Fibroblast of the conjunctiva (primary cell): Measurements from ENCODE around the gene DTX3.
"Not testable (repeated sequence)": the region's sequence is repeated elsewhere in the genome, so short reads cannot be mapped to it uniquely, and the experiment has no call there.

Experiments
- DNase-seq: peaks from one replicate; pipeline ENCODE4 v3.0.0-alpha.2; 2010; ENCODE audit warnings: low read depth

Gene DTX3

DNA sequence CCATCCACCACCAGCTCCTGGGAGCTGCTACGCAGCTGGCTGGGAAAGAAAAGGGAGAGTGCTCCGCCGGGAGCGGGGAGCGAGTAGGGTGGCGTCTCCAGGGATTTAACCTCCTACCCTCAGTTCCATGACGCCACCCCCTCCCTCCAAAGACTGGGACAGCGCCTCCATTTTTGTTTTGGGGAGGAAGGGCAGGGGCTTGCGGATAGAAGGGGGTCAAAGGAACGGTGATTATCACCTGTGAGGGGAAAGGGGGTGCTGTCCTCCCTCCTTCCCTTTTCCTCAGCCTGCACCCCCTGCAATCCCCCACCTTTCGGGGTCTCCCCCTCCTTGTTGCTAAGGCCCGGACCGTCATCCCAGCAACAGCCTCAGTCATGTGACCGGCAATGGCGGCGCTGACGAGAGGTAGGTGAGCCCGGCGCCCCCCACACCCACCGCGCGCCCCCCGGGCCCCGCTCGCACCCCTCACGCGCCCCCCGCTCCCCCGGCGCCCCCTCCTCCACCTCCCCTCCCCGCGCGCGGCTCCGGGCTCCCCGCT lies at the start of gene DTX3:
Gene DTX3 (plus strand): TSS at position 371 of the 538 bp plus-strand sequence. CDS start 1,694 bp downstream, outside the sequence.
- no peak for DNase-seq

GRCh38 chr12:57554897-57555296 lies 49.7 kb upstream of the DTX3 start:
- DNase-seq = no peak

GRCh38 chr12:57558864-57559263 lies 45.8 kb upstream of the DTX3 start:
- DNase-seq = no peak

DNA sequence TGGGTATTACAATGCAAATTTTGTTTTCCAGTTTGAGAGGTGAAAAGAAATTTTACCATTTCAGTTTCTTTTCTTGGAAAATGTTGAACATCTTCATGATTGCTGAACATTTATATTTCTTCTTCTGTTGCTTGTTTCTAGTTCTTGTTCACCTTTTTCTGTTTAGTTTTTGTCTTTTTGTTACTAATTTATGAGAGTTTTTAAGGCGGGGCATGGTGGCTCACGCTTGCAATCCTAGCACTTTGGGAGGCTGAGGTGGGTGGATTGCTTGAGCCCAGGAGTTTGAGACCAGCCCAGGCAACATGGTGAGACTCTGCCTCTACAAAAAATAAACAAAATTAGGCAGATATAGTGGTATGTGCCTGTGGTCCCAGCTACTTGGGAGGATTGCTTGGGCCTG lies 44.1 kb upstream of the DTX3 start:
- DNase-seq = no peak

DNA sequence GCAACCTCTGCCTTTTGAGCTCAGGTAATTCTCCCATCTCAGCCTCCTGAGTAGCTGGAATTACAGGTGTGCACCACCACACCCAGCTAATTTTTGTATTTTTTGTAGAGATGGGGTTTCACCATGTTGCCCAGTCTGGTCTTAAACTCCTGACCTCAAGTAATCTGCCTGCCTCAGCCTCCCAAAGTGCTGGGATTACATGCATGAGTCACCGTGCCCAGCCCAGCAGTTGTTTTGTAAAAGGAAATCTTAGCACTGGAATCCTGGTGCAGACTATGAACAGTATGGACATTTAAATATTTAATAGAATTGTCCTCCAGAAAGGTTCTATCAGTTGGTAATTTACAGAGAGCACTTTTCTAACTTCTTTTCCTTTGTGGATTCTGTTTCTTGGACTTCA lies 43.5 kb upstream of the DTX3 start:
- not testable (repeated sequence) for DNase-seq

DNA sequence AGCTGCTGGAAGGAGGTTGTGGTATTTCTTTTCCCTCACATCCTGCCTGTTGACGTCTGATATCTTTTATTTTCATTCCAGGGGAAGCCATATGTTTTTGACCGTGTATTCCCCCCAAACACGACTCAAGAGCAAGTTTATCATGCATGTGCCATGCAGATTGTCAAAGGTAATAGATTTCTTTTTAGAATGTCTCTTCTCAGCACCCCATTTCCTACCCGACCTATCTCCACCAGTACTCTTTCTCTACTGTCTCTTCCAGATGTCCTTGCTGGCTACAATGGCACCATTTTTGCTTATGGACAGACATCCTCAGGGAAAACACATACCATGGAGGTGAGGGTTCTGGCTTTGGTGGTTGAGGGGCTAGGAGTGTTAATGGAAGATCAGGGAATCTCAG lies 41.3 kb upstream of the DTX3 start:
- DNase-seq = no peak

DNA sequence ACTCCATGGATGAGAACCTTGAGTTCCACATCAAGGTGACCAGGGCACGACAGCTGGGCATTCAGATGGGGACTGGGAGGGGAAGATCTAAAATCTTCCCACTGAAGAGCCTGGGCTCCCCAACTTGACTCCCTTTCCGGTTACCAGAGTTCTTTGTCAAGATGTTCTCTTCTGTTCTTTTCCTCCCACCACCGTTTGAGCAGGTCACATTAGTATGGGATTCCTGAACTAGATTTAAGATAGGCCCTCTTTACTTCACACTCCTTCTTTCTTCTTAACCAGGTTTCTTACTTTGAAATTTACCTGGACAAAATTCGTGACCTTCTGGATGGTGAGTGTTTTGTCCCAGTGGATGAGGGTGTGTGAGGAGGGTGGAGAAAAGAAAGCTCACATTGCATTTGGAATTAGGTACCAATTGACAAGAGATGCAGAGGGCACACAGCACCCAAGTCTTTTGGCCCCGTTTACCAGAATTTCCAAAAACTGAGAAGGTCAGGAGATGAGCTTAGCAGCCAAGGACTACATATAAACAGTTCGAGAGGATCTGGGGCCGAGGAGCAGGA lies 40.4 kb upstream of the DTX3 start:
- no peak for DNase-seq

- DNase-seq = no peak
Observed at GRCh38 chr12:57568838-57569237, 35.8 kb upstream of the DTX3 start.

DNA sequence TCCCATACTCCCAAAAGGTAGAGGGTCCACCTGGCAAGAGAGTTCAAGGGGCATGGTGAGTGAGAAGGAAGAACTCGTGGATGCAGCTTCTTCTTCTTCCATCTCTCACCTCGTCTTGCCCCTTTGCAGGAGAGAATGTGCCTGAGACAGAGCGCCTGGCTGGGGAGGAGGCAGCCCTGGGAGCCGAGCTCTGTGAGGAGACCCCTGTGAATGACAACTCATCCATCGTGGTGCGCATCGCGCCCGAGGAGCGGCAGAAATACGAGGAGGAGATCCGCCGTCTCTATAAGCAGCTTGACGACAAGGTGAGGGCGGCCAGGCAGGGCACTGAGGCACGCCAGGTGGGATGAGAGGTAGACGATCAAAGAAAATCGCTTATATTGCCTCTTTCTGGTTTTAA lies 34.8 kb upstream of the DTX3 start:
- DNase-seq = no peak

DNA sequence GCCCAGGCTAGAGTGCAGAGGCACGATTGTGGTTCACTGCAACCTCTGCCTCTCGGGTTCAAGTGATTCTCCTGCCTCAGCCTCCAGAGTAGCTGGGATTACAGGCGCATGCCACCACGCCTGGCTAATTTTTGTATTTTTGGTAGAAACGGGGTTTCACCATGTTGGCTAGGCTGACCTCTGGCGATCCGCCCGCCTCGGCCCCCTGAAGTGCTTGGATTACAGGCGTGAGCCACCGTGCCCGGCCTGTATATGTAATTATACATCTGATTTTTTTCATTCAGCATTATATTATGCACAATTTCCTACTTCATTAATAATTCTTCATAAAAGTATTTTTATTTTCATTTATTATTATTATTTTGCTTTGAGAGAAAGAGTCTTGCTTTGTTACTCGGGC lies 34.2 kb upstream of the DTX3 start:
- not testable (repeated sequence) for DNase-seq

DNA sequence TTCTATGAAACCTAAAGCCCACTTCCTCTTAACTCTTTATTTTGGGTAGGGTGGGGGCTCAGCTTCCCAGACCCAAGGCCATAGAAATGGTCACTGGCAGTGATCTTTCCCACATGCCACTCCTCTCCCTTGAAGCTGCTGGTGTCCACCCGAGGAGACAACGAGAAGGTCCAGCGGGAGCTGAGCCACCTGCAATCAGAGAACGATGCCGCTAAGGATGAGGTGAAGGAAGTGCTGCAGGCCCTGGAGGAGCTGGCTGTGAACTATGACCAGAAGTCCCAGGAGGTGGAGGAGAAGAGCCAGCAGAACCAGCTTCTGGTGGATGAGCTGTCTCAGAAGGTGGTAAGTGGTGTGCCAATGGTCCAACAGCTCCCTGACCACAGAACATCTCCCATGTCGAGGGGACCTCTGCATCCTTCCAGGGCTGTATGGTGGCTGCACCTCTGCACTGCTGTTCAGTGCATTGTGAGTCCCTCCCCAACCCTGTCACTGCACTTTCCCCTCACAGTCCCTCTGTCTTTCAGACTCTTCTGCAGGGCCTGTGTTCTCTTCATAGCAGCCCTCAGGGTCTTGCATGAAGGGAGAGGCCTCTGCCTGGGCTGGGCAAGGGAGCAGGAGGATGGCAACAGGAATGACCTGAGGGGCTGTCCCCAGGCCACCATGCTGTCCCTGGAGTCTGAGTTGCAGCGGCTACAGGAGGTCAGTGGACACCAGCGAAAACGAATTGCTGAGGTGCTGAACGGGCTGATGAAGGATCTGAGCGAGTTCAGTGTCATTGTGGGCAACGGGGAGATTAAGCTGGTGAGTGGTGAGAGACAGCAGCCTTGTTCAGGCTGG lies 32.5 kb upstream of the DTX3 start:
- DNase-seq = no peak

- no peak for DNase-seq
Observed at GRCh38 chr12:57574795-57575194, 29.8 kb upstream of the DTX3 start.

DNA sequence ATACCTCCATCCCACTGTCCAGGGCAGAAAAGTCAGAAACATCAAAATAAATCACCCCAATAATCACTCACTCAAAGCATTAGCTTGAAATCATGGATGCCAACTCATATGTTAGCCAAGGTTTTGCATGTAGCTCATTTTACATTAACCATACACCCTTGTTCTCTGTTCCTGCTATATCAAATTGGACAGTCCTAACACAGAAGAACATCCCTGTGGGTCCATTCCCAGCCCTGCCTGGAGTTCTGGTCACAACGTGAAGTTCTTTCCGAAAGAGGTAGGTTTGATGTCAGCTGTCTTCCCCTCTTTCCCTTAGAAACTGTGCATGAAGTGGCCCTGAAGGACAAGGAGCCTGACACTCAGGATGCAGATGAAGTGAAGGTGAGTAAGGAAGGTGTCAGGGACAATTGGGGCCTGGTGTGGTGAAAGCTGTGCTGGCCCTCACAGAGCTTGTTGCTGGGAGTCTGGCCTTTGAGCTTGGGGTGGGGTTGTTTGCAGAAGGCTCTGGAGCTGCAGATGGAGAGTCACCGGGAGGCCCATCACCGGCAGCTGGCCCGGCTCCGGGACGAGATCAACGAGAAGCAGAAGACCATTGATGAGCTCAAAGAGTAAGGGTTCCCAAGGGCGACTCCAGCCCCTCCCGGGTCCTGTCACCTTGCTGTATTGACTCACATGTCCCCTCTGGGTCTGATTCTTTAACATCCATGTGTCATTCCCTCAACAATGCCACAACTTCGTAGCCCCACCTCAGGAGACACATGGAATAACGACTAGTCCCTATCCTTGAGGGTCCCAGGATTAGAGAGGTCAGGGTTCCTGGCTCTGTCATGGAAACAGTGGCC lies 28.6 kb upstream of the DTX3 start:
- DNase-seq = no peak

GRCh38 chr12:57576613-57577160 lies 27.9 kb upstream of the DTX3 start:
- no peak for DNase-seq

DNA sequence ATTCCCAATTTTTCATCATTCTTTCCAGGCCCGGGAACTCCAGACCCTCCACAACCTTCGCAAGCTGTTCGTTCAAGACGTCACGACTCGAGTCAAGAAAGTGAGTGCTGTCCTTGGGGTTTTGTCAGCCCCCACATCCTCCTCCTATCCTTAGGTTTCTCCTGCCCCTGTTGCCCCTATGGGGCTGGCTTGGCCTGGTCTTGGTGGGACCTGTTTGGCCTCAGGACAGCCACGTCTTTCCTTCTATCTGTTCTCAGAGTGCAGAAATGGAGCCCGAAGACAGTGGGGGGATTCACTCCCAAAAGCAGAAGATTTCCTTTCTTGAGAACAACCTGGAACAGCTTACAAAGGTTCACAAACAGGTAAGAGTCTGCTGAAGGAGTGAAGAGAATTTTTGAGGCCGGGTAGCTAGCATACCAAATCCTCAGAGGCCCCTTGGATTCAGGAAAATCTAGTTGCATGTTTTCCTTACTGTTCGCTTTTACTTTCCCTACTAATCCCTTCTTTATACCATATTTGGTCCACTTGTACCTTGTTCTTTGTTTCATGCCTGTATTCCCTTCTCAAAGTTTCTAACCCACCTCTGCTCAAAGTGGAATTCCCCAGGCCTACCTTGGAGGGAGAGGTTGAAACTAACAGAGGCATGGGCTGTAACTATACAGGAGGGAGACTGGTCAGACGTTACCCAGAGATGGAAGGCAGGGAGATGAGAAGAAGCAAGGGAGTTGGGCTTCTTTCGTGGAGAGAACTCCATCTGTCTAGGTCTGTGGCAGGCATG lies 26.5 kb upstream of the DTX3 start:
- no peak for DNase-seq

DNA sequence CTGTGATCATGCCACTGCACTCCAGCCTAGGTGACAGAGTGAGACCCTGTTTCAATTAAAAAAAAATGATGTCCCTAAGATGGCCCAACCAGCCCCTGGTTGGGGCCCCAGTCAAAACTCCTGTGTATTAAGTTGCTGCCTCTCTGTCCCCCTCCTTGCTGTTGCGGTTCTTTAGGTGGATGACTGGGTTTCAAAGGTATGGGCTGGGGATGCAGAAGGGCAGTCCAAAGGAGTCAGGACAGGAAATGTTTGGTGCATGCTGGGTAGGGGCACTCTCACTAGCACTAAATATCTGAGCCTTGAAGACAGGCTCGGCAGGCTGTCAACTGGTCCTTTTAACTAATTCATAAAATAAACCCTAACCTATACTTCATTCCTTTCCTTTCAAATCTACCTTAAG lies 25.6 kb upstream of the DTX3 start:
- DNase-seq = no peak

DNA sequence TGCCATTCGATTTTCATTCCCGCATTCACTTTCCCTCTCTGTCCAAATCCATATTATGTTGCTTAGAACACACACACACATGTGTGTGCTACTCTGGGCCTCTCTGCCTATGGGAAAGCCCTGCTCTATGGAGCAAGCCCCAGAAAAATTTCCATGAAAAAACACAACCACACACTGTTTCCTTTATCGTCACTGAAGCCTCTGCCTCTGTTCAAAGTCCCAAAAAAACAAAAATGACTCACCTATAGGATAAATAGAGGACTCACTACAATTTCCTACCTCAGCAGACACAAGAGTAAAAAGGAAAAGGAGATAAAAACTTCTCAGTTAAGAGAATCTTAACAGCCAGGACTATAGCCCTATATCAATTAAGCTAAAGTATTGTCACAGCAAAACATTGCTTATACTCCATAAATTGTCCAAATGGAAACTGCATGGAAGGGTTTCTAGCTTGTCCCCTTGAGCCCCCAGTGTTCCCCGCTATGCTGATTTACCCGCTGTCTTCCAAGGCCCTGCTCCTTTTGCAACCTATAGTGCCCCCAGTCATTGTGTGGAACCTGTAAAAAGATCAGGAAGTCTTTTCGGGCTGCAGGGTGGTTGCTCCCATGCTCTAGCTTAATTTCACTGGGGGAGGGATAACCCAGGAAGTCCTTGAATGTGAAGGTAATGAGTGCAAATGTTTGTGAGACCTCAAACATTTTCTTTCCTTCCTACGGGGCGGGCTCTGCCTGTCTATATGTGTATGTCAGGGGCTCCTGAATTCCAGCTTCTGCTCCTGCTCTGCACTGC lies 24.8 kb upstream of the DTX3 start:
- DNase-seq = no peak

DNA sequence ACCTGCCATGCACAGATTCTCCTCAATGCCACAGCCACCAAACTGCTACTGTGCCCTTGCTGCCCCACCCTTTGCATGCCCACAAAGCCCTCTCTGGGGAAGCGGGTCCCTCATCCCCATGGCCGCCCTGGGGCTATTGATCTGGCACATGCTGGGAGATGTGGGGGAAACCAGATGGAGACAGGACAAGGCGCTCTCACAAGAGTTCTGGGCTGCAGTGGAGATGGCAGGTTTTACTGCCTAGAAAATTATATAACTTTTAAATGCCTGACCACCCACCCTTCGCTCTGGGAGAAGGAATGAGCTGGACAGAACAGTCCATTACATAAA lies 24.2 kb upstream of the DTX3 start:
- DNase-seq = no peak

GRCh38 chr12:57581802-57582201 lies 22.8 kb upstream of the DTX3 start:
- no peak for DNase-seq

- DNase-seq = no peak
Observed at GRCh38 chr12:57582440-57582839, 22.2 kb upstream of the DTX3 start.
